Endometrial microvascular endothelial cells (primary cell): ENCODE data around the gene CREB1. TPM values are rescaled to one million over a fixed set of nuclear protein-coding genes. Genes with fewer than 3 reads are reported as not detected.

ENCODE experiments used
- in situ Hi-C: cut with HindIII; loops from 2 replicates; pipeline ENCODE4 v1.10.0; 2017; ENCODE audit warnings: low sequenced_read_pairs, low pct_unique_long_range_greater_than_20kb; ENCODE audit errors: inconsistent ontology term
- total RNA-seq: library from RNA; depleted of rRNA; stranded (reverse); fragments of >200 nt; gene quantifications from one replicate; pipeline ENCODE4 v1.2.3, GENCODE V29; 2015; ENCODE audit errors: inconsistent ontology term

Gene CREB1
- total RNA-seq, 1 donor from 2014 or later, result 30.6 TPM

- in situ Hi-C loops, result no loop called here
Measured at GRCh38 chr2:207594264-207594663, 64.5 kb downstream of the CREB1 start.

DNA sequence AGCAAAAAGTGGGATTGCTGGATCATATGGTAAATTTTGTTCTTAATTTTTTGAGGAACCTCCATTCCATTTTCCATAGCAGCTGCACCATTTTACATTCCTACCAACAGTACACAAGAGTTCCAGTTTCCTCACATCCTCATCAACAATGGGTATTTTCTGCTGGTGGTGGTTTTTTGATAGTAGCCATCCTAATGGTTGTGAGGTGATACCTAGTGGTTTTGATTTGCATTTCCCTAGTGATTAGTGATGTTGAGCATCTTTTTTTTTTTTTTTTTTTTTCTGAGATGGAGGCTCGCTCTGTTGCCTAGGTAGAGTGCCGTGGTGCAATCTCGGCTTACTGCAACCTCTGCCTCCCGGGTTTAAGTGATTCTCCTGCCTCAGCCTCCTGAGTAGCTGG is 65.0 kb downstream of the CREB1 start:
- in situ Hi-C loops, result no loop called here

DNA sequence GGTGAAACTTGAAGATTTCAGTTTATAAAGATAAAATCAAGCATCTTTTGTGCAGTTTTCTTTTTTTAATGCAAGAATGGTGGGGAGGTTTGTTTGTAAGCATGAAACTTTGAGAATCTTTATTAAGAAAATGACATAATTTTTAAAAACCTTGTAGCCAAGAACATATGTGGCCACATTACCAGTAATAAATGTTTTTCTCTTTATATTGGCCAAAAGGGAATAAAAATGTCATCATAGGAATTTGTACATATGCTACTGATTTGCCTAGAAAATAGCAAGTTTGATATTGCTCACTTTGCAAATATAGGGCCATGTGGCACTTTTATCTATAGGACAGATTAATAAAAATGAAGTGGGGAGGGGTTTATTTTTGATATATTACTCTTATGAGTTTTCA is 69.9 kb downstream of the CREB1 start:
- in situ Hi-C loops, result no loop called here

DNA sequence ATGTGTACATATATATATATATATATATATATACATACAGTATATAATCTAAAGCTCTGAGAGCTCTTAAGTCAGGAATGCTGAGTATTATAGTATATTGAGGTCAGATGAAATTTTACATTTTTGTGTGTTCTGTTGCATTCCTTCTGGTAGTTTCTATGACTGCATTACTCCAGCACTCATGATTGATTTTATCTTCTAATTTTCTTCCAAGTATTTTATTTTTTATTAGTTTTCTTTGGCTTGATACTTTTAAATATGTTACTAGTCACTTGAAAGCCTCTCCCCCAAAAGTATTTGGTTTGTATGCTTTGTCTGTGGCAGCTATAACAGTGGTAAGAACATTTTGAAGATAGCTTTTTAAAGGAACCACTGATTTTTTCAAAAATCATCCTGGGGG is 70.5 kb downstream of the CREB1 start:
- in situ Hi-C loops, result no loop called here

GRCh38 chr2:207601774-207602173 is 72.0 kb downstream of the CREB1 start:
- in situ Hi-C loops, result no loop called here

GRCh38 chr2:207603486-207603885 is 73.7 kb downstream of the CREB1 start:
- in situ Hi-C loops, result no loop called here

DNA sequence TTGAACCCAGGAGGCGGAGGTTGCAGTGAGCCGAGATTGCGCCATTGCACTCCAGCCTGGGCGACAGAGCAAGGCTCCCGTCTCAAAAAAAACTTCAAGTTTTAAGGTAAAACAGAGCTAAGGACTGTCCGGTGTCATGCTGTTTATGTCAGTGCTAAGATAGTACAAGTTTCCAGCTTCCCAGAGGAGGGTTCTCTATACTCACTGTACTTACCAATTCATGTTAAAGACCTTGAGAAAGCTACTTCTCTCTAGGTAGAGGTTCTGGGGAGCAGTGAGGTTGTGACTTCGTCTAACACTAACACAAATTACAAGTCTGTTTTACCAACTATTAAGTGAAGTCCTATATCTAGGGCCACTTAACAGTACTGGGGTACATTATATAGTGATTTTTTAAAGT is 76.6 kb downstream of the CREB1 start:
- in situ Hi-C loops, result no loop called here

- in situ Hi-C loops, result no loop called here
Measured at GRCh38 chr2:207606829-207607228, 77.1 kb downstream of the CREB1 start.

GRCh38 chr2:207612714-207613113 is 83.0 kb downstream of the CREB1 start:
- in situ Hi-C loops, result no loop called here

DNA sequence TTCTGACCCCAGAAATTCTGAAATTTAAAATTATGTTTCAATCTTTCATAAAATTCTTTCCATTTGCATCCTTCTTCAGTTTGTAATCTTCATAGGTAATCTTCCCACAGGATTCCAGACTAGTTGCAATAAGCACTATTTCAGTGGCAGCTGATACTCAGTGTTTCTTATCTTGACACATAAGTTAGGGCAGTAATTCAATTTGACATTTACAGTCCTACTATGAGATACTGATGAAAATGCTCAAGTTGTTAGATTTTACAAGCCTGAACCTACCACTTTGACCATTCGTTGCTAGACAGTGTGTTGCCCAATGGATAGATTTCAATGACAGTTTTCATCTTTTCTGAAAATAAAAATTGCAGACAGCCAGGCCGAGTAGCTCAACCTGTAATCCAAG is 85.1 kb downstream of the CREB1 start:
- in situ Hi-C loops, result no loop called here

GRCh38 chr2:207616185-207616584 is 86.4 kb downstream of the CREB1 start:
- in situ Hi-C loops, result no loop called here

- in situ Hi-C loops, result no loop called here
Measured at GRCh38 chr2:207617011-207617671, 87.4 kb downstream of the CREB1 start.

GRCh38 chr2:207619764-207620203 is 90.0 kb downstream of the CREB1 start:
- in situ Hi-C loops, result no loop called here

GRCh38 chr2:207621501-207622039 is 91.8 kb downstream of the CREB1 start:
- in situ Hi-C loops, result no loop called here

GRCh38 chr2:207624185-207625013 is 94.6 kb downstream of the CREB1 start:
- in situ Hi-C loops, result no loop called here

DNA sequence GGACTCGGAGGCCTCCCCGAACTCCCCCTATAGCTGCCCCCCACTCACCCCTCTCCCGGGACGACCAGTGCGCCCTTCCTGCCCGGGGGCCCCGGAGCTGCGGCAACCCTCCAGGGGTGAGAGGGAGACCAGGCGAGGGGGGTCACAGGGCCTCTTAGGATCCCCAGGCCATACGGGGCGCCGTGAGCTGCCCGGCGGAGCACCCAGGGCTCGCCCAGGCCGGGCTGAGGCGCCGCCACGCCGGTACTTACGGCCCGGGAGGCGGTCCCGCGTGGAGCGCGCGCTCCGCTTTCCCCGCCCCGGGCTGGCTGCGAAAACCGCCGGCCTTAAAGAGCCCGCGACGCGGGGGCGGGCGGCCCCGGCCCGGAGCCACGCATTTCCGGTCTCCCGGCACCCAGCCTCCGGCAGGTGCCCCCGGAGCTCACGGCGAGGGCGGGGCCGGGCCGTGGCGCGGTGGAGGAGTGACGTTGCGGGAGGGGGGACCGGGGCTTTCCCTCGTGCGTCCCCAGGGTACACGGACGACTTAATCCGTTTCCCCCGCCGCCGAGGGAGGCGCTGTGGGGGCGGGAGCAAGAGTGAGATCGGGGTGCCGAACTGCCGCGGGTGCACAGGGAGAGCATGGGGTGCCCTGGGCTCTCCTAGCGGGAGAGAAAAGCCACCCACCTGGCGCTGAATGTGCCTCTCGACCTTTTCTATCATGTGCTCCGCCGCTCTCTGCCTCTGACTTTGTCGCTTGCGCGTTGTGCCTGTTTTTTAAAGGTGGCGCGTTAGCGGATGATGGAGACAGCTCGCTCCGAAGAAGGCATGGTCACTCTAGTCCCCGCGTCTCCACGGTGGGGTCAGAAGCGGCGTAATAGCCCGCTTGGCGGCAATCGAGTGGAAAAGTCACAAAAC is 95.5 kb downstream of the CREB1 start, which contains the start of gene METTL21A:
METTL21A (minus strand) TSS at position 381 of the 894 bp plus-strand sequence. CDS start 1,019 bp downstream, outside the sequence.
- in situ Hi-C loops, result no loop called here

DNA sequence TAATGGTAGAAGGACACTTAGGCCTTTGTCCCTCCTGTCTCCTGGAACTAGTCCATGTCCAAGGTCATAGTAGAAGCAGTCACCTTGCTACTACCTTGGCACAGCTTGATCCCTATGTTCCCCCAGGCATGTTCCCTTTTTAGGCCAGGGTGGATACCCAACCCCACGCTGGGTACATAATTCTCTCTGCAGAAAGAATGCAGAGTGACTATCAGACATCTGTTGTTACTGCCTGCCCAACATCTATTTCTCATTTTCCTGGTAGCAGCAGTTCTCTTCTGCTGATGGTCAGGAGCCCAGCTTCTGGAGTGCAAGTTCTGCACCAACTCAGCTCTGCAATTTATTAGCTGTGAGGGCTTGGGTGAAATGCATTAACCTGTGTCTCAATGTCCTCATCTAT is 99.8 kb downstream of the CREB1 start:
- in situ Hi-C loops, result no loop called here

- in situ Hi-C loops, result no loop called here
Measured at GRCh38 chr2:207630491-207630890, 100.7 kb downstream of the CREB1 start.
